KMS-11 (cell line): ENCODE data around the gene PNMA8C.

Source experiments
- H2AFZ ChIP-seq: fragments of 200-600 bp; sonication (generic); 2 replicates; pipeline ENCODE4 v1.6.1; 2016; ENCODE audit warnings: antibody characterized with exemption, mixed run types, low read depth
- H3K27ac ChIP-seq: fragments of 200-600 bp; sonication (generic); 2 replicates; pipeline ENCODE4 v1.6.1; 2016; ENCODE audit warnings: mild to moderate bottlenecking, mixed run types
- H3K27me3 ChIP-seq: fragments of 200-600 bp; sonication (generic); 2 replicates; pipeline ENCODE4 v1.6.1; 2017; ENCODE audit warnings: mild to moderate bottlenecking, low read depth, mixed run types, moderate library complexity; ENCODE audit not compliant: insufficient read depth
- H3K36me3 ChIP-seq: fragments of 200-600 bp; sonication (generic); 2 replicates; pipeline ENCODE4 v1.6.1; 2017; ENCODE audit warnings: mild to moderate bottlenecking, mixed run types; ENCODE audit not compliant: insufficient read depth
- H3K4me1 ChIP-seq: fragments of 200-600 bp; sonication (generic); 2 replicates; pipeline ENCODE4 v1.6.1; 2016; ENCODE audit warnings: mild to moderate bottlenecking, low read depth, mixed run types; ENCODE audit not compliant: poor library complexity, severe bottlenecking
- H3K4me2 ChIP-seq: fragments of 200-600 bp; sonication (generic); 2 replicates; pipeline ENCODE4 v1.7.0; 2016; ENCODE audit warnings: mild to moderate bottlenecking, mixed run types
- H3K4me3 ChIP-seq: fragments of 200-600 bp; sonication (generic); IDR thresholded peaks from 2 replicates; pipeline ENCODE4 v1.6.1; 2017; ENCODE audit warnings: low read depth, low read length, mixed read lengths; ENCODE audit not compliant: insufficient read depth
- H3K79me2 ChIP-seq: fragments of 200-600 bp; sonication (generic); 2 replicates; pipeline ENCODE4 v1.6.1; 2016; ENCODE audit warnings: low read depth, mixed run types; ENCODE audit not compliant: insufficient read depth
- H3K9ac ChIP-seq: fragments of 200-600 bp; sonication (generic); 2 replicates; pipeline ENCODE4 v1.6.1; 2016; ENCODE audit warnings: mild to moderate bottlenecking, mixed run types
- H4K20me1 ChIP-seq: fragments of 200-600 bp; sonication (generic); 2 replicates; pipeline ENCODE4 v1.6.1; 2016; ENCODE audit warnings: mild to moderate bottlenecking, mixed run types; ENCODE audit not compliant: insufficient read depth
- CTCF ChIP-seq: fragments of 200-600 bp; sonication (generic); conservative IDR thresholded peaks from 2 replicates; pipeline ENCODE4 v1.6.1; 2017; ENCODE audit warnings: low read depth, mild to moderate bottlenecking, antibody characterized with exemption, low read length, moderate library complexity, mixed read lengths

PNMA8C gene

GRCh38 chr19:46466536-46467196 is 37.9 kb upstream of the PNMA8C start:
- Histone ChIP-seq H2AFZ (no peak overlapping the region), H3K79me2 (no peaks in the 10 kb centered on the region), H3K4me3 (no peak overlapping the region), H4K20me1 (no peaks in the 10 kb centered on the region), H3K36me3 (no peaks in the 10 kb centered on the region), H3K27me3 (peaks cover 58% of the 10 kb centered on the region), H3K4me1 (peaks cover 26% of the 10 kb centered on the region), H3K4me2 (peak overlapping the region; percentile 81), H3K9ac (no peak overlapping the region), H3K27ac (no peak overlapping the region)
- no peak for TF ChIP-seq CTCF

GRCh38 chr19:46463516-46463915 is 34.8 kb upstream of the PNMA8C start:
- H3K4me1 ChIP-seq, result peaks cover 26% of the 10 kb centered on the region
- H3K27me3 ChIP-seq, result peaks cover 43% of the 10 kb centered on the region; the same call in 1 of the 2 replicates
- no peaks in the 10 kb centered on the region for H3K79me2 ChIP-seq
- no peak overlapping the region for H3K4me3 ChIP-seq
- no peak for TF ChIP-seq CTCF
- H3K4me2 ChIP-seq, result no peak overlapping the region
- H2AFZ ChIP-seq, result no peak overlapping the region
- no peak overlapping the region for H3K27ac ChIP-seq
- no peaks in the 10 kb centered on the region for H3K36me3 ChIP-seq
- no peak overlapping the region for H3K9ac ChIP-seq
- no peaks in the 10 kb centered on the region for H4K20me1 ChIP-seq

- Histone ChIP-seq H3K4me2 (no peak overlapping the region), H4K20me1 (no peaks in the 10 kb centered on the region), H3K27ac (no peak overlapping the region), H3K9ac (no peak overlapping the region), H3K4me1 (peaks cover 10% of the 10 kb centered on the region), H2AFZ (no peak overlapping the region), H3K4me3 (no peak overlapping the region), H3K27me3 (peaks cover 55% of the 10 kb centered on the region; the same call in 1 of the 2 replicates), H3K36me3 (no peaks in the 10 kb centered on the region), H3K79me2 (no peaks in the 10 kb centered on the region)
- TF ChIP-seq CTCF, result no peak
Measured at GRCh38 chr19:46461537-46461936, 32.8 kb upstream of the PNMA8C start.

GRCh38 chr19:46460981-46461380 is 32.2 kb upstream of the PNMA8C start:
- Histone ChIP-seq H3K4me2 (no peak overlapping the region), H3K36me3 (no peaks in the 10 kb centered on the region), H2AFZ (no peak overlapping the region), H3K27me3 (peaks cover 60% of the 10 kb centered on the region; the same call in 1 of the 2 replicates), H3K4me3 (no peak overlapping the region), H3K9ac (no peak overlapping the region), H4K20me1 (no peaks in the 10 kb centered on the region), H3K27ac (no peak overlapping the region), H3K79me2 (no peaks in the 10 kb centered on the region), H3K4me1 (peaks cover 5% of the 10 kb centered on the region)
- no peak for TF ChIP-seq CTCF
